GM18519 (cell line): ENCODE data around the gene MSANTD3.
"Not testable (repeated sequence)": the region's sequence is repeated elsewhere in the genome, so short reads cannot be mapped to it uniquely, and the experiment has no call there.

Experiments used
- ATAC-seq: cut with Tn5 transposase; IDR thresholded peaks from one replicate; pipeline ENCODE4 v1.9.1; 2021; ENCODE audit warnings: mild to moderate bottlenecking, moderate library complexity; ENCODE audit not compliant: unreplicated experiment, low FRiP score

Gene MSANTD3

DNA sequence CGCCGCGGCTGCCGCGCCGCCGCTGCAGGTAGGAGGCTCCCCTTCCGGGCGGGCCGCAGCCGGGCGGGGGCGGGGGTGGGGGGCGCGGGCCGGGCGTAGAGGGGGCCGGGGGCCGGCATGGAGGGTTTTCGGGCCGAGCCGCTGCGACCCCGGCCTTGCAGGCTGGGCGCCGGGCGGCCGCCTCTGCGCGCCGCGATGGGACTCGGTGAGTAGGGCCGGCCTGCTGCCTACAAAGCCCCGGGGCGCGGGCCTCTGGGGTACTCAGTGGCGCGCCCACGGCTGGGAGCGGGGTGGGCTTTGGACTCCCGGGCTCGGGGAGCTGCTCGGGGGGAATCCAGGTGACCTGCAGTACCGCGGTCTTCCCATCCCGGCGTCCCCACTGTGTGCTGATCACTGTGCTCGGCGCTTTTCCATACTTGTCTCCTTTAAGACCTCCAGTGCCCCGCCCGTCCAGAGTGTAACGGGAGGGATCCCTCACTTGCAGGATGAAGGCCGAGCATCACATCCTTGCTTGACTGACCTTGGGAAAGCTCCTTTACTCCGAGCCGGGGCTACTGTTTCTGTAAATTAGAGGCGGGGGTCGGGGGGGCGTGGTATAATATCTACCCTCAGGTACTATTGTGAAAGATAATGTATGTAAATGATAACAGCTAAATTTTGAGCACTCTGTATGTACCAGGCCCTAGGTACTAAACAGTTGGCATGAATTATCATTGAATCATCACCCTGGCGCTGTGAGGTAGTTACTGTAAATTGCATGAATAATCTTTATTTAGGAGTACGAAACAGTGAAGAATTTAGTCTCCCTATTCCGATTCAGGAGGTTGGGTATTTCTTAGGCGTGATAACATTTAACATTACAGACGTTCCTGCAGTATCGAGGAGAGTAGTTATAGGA, 672 bp downstream of the MSANTD3 start:
- peak; percentile 36 for ATAC-seq

DNA sequence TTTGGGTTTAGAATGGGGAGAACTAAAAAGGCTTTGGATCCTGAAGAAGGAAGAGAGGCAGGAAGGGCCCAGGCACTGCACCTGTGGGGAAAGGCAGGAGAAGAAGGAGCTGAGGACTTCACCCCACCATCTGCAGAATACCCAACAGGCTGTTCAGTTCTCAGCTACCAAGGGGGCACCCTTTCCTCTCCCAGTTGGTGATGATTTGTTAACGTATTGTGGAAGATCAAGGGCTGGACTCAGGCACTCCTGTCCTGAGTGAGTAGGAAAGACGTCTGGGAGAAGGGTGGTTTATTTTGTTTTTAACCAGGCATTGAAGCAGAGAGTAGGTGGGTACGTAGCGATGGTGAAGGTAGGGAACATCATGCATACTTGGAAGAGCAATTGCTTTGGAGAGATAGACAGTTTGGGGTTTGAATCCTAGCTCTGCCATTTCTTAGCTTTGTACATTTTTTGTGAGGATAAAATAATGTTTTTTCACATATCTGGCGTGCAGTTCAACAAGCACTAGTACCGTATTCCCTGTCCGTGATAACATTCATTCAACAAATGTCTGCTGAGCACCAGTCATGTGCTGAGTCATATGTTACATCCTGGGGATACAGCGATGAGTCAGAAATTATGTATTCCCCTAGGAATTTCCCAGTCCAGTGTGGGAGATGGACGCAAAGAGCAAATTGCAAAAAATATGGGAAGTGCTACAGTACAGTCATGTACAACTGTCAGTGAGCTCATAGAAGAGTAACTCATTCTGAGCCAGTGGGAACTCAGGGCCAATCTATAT, 2.1 kb downstream of the MSANTD3 start:
- ATAC-seq, result no peak

DNA sequence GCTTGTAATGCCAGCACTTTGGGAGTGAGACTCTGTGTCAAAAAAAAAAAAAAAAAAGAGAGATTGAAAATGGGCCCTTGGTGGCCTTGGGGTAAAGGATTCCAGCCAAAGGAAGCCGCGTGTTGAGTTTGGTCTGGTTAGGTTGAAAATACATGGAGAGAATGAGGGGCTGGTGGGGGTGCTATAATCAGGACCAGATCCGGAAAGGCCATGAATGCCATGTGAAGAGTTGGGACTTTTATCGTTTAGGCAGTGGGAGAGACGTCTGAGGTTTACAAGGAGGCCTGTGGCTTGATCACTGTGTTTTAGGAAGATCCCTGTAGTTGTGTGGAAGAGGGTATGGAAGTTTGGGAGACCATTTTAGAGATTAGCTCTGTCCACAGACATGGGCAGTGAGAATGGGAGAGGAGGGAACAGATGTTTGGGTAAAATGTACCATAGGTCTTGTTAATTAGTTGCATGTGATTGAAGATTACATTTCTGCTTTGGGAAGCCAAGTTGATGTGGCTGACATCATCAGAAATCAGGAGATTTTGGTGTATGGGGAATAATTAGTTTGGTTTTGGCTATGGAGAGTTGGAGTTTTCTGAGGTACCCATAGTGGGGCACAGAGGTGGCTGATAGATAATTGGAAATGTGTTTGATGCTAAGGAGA, 3.5 kb downstream of the MSANTD3 start:
- no peak for ATAC-seq

DNA sequence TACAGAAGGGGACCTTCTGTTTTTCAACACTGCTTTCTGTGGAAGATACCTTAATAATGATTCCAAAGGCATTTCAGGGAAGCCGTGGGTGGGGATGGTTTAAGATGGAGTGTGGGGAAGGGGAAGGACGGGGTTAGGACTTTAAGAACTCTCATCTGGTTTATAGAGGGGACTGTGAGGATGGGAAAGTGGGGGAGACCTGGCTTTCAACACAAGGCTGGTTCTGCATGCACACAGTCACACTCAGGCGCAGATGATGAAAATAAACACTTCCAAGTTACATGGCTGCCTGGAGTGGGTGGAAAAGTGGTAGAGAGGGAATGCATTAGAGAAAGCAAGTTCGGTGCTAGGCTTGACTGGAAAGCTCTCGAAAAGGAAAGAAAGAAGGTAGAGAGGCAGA, 4.9 kb downstream of the MSANTD3 start:
- ATAC-seq, result no peak

DNA sequence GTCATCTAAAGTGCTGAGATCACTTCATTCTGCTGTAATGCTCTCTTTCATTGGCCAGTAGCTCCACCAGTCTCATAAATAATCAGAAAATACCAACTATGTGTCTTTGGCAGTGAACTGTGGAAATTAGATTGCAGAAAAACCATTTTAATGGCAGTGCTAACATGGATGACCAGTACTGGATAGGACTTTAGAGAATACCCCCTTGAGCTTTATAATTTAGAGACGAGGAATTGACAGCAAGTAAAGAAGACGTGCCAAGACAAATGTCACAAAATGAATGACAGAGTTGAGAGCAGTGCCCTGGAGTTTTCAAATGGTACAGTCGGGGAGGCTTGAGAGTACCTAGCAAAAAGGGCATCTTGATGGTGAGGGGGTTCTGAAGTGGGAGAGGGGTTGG, 5.8 kb downstream of the MSANTD3 start:
- no peak for ATAC-seq

DNA sequence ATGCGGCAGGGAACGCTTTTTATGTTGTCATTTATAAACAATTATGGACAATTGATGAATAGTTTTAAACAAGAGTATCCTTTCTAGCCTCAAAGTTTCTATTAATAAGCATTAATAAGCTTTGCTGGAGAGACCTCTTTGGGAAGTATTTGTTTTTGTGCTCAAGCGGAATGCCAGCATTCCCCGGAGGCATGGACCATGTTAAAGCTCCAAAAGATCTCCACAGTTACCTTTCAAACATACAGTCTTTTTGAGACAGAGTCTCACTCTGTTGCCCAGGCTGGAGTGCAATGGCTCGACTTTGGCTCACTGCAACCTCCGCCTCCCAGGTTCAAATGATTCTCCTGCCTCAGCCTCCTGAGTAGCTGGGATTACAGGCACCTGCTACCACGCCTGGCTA, 9.6 kb downstream of the MSANTD3 start:
- ATAC-seq, result no peak

DNA sequence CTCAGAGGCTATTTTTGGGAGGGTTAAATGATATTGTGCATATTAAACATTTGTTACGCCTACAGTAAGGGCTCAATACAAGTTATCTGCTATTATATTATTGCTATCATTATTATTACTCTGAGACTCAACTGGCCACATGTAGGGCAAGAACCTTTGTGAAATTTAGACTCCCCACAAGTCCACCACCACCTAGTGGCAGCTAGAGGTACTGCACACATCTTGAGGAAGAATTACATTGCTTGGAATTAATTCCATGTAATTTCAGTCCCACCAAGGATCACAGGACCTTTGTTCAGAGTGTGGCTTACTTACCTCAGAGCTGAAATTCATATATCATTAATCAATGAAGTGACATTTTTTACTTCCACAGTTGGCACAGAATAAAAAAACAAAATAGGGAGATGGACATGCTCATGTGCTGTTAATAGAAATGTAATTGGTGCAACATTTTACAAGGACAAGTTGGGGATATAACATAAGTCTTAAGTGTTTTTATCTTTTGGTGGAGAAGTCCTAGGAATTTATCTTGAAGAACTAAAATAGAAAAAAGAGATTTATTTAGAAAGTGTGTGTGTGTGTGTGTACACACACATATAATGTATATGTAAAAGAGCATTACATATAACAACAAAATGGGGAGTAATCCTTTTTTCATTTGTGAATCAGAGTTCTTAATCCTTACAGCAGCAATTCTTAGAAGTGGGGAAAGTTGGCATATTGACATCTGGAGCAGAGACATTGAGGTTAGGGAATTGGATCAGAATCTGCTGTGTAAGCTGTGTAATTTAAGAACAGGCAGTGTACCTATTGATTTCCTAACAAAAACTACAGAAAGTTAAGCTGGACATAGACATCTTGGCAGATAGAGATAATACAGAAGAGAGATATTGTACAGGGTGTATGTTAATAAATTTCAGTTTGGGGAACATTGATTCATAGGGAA, 11.2 kb downstream of the MSANTD3 start:
- no peak for ATAC-seq

DNA sequence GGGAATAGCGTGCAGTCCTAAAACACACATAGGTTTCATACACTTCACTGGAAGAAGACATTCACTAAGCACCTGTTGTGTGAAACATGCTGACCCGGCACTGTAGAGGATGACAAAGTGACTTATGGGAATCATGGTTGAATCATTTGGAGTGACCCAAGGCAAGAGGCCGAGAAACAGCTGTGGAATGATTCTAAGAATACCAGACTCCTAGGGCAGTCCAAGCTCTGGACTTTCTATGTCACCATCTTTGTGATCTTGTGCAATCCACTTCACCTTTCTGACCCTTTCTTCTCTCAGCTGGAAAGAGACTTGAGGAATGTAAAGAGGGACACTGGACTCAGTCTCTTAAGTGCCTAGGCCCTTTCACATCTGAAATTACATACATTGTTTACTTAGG, 13.1 kb downstream of the MSANTD3 start:
- ATAC-seq, result no peak

DNA sequence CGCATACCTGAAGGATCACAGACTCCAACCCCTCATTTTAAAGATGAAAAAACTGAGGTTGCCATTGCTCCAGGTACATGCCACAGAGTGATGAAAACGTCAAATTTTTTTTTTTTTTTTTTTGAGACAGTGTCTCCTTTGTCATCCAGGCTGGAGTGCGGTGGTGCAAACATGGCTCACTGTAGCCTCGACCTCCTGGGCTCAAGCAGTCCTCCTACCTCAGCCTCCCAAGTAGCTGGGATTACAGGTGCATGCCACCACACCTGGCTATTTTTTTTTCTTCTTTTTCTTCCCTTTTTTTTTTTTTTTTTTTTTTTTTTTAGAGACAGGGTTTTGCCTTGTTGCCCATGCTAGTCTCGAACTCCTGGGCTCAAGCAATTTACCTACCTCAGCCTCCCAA, 13.5 kb downstream of the MSANTD3 start:
- not testable (repeated sequence) for ATAC-seq

DNA sequence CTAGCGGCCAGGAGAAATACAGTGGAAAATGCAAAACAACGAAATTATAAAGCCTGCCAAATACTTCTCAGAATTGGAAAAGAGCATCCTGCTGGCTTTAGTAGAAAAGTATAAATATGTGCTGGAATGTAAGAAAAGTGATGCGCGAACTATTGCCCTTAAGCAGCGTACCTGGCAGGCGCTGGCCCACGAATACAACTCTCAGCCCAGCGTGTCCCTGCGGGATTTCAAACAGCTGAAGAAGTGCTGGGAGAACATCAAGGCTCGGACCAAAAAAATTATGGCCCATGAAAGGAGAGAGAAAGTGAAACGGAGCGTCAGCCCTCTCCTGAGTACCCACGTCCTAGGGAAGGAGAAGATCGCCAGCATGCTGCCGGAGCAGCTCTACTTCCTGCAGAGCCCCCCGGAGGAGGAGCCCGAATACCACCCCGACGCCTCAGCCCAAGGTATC, 15.0 kb downstream of the MSANTD3 start:
- no peak for ATAC-seq

DNA sequence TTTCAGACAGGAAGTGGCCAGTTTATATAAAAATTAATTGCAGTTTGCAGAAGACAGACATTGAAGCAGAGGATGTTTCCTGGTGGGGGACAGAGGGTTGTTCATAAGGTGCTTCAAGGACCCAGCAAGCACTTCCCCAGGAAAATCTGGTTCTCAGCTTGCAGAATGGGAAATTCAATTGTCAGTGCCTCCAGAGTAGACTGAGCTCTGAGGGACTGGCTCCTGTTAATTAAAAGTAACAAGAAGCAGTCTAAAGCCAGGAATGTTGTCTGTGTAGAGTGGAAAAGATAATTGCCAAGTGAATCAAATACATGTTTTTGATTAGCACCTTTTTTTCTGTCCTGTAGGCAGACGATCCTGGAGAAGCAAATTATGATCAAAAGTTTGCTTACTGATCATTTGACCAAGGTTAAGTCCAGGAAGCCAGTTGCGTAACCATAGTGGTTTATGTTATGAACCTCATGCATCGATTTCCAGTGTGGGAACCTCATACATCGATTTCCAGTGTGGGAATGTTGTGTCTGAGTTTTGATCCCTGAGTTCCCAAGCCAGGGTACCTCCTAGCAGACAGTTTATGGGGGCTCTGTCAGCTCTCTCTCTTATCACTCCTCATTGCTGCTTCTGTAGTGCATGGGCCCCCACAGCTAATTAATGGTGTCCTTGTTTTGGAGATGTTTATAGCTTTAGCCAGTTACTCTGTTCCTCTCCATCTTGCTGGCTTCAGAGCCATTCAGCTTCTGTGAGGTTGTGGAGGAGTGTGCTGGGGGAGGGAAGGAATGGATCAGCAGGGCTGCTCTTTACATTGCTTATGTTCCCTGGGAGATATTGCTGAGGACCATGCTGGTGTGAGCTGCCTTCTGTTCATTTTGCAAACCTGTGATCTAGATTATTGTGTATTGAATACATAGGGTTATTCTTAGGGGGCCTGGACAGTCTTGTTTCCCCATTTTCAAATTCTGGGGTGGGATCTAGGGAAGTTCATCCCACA, 17.1 kb downstream of the MSANTD3 start:
- ATAC-seq, result no peak

DNA sequence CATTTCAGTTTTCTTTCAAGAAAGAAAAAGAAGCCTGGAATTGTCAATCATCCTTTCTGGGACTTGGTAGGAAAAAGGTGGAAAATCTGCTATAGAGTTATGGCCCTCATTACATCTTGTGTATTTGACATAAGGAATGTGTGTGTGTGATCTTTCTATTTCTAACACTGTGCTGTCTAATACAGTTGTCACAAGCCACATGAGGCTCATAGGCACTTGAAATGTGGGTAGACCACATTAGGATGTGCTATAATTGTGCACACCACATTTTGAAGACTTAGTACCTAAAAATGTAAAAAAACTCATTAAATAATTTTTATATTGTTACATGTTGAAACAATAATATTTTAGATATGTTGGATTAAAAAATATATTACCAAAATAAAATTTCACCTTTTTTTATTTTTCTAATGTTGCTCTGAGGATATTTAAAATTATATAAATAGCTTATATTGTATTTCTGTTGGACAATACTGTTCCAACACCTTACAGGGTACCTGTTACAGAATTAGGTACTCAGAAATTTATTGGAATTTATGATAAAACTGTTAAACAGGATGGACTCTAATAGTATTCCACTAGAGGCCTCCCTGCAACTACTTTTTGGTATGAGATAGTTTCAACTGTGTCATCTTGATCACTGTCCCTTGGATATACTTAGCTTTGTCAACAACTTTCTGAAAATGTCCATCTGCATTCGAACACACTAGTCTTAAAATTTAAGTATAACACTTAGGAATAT, 18.4 kb downstream of the MSANTD3 start:
- ATAC-seq, result no peak

DNA sequence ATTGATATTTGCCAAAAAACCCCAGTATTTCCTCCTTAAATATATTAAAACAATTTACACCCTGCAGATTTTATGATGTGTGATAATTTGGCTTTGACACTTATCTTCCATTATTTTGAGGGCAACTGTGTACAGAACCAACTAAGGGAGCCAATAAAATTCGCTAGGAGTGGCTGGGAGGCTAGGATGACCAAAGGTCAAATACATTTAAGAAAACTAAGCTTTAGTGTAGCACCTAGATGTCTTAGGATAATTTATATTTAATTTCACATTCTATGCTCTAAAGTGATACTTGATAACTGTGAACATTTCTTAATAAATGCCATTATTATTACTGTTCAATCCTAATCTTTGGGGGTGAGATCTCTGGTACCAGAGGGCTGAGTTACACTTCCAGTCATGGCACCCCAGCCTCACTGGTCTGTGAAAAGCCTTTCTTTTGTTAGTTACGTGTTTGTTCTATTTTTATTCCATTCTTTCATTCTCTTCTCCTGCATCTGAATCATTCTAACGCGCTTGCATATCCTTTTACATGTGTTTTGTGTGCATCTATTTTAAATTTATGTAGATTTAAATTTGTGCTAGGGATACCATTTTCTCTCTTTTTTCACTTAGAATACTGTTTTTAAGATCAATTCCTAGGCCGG, 19.1 kb downstream of the MSANTD3 start:
- ATAC-seq, result no peak

DNA sequence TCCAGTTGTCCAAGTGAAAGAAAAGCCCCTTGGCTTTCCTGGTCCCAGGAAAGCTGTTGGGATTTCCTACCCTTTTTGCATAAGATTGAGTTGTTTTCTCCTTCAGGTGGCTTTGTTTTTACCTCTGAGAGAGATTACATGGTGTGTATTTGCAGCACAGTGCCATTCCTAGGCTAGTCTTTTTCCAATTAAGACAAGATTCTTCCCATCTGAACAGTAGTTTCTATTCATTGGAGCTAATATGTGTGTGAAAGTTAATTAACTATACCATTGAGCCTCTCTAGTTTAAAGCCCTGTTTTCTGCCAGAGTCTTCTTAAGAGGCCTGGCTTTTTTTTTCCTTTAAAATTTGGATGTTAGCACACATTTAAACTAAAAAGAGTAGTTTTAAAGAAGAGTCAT, 20.1 kb downstream of the MSANTD3 start:
- ATAC-seq, result no peak

DNA sequence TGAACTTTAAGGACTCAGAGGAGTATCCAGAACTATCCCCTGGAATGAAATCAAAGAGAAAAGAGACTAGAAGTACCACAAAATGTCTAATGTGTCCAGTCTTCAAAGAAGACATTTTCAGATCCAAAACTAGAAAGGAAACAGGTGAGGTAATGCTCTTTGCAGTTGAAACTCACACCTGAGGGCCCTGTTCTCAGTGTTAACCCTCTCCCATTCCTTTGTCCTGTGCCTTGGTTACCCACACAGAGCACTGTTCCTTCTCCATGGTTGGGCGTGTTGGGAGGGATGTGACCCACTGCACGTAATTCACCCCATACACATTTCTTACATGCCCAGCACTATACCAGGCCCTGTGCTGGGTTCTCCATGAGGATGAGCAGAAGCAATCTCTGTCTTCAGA, 21.3 kb downstream of the MSANTD3 start:
- ATAC-seq, result no peak

DNA sequence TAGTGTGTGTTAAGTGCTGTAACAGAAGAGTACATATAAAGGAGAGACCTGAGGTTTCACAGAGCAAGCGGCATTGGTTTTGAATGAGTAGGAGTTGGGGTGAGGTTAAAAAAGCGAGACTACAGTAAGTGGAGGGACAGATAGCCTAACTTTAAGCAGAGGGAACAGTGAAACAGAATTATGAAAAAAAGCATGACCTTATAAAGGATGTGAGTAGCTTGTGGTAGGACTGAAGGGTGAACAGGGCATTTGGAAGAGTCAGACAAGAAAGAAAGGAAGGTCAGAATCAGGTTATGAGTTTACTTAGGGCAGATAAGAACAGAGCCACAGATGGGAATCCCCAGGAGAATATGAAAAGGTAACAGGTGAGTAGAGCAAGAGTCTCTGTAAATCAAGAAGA, 22.5 kb downstream of the MSANTD3 start:
- peak; percentile 59 for ATAC-seq

DNA sequence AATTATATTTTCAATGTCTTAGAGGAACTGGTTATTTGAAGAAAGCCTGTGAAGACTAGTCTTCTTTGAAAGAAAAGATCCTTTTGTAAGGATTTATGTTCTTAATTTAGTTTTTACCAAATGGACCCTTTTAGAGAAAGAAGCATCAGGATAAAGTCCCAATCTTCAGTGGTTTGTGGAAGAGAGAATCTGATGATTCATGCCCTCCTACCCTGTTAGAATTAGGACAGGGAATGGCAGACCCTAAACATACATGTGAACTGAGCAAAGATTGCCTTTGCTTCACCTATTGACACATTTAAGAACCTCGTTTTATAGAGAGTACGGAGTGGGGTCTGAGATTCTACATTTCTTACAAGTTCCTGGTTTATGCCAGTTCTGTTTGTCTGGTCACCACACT, 26.0 kb downstream of the MSANTD3 start:
- no peak for ATAC-seq

DNA sequence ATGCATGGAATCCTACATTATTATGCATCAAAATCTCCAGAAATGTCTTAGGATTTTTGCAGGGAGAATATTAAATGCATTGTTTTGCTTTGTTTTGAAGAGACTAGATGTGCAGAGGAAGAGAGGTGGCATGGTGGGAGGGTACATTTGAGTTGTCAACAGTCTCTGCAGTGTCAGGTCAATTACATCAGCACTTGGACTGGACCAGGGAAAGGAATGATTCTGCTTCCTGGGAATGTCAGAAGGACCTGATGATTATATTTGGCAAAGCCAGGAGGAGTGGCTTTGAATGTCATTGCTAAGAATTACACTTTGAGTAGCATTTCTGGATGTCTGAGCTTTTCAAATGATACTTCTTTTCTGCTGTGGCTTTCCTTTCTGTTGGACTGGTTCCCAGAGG, 28.5 kb downstream of the MSANTD3 start:
- ATAC-seq, result no peak
